Myocyte (in vitro differentiated cells): ENCODE measurements around the gene EDA. TPM values are rescaled to one million over a fixed set of nuclear protein-coding genes. Genes with fewer than 3 reads are reported as not detected.
"Not testable (repeated sequence)": the region's sequence is repeated elsewhere in the genome, so short reads cannot be mapped to it uniquely, and the experiment has no call there.

Experiments used
- DNase-seq: peaks from one replicate; pipeline ENCODE4 v3.0.0-alpha.2; 2012; ENCODE audit warnings: low read depth
- total RNA-seq: library from RNA; depleted of rRNA; stranded (reverse); fragments of >200 nt; gene quantifications from 2 replicates; pipeline ENCODE4 v1.2.3, GENCODE V29; 2014

Gene EDA
- total RNA-seq, 1 donor from 2014 or later: 0.08 TPM

DNA sequence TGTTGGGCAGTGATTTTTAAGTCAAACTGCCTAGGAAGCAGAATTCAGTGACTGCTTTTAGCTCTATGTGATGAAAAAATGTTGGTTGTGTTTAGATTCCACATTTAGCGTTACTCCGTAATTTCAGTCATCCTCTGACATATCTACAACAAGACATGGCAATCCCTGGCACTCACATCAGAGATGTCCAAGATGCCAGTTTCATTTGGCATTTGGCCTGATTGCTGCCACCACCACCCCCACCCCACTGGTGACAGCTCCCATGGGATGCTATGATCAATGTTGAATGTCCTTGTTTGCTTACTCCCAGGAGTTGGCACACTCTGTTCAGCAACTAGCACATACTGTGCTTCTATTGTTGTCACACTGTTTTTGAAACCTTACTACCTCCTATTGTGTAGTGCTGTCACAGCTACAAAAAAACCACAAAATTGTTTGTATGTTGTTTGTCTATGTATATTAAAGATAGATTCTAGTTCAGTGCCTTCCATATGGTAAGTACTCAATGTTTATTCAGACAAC, 332.4 kb downstream of the EDA start:
- DNase-seq: no peak

DNA sequence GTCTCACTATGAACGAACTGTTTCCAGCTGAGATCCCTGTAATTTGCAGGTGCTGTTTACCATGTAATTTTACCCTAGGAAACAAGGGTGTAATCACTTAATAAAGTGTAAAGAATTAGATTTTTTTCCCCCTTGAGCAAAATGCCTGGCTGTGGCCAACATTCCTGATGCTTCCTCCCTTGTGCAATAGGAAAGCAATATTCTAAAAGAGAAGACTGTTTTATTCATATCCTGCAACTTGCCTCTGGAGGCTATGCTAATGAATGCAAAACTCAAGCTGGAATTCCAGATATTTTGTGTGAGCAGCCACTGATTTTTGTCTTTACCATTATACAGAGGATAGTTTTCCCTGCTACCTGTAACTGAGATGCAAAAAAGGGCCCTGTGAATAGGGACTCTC, 335.8 kb downstream of the EDA start:
- no peak for DNase-seq

DNA sequence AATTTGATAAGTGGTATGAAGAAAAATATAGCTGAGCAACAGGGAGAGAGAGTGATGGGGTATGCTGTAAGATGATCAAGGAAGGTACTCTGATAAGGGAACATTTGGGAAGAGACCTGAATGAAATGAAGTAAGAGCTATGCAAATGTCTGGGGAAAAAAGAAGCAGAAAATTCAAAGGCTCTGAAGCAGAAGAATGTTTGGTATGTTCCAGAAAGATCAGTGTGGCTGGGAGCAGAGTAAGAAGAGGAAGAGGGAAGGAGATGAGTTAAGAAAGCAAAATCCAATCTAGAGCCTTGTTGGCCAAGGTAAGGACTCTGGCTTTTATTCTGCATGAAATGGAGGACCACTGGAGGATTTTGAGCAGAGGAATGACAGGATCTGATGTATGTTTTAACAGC, 343.8 kb downstream of the EDA start:
- DNase-seq: no peak

DNA sequence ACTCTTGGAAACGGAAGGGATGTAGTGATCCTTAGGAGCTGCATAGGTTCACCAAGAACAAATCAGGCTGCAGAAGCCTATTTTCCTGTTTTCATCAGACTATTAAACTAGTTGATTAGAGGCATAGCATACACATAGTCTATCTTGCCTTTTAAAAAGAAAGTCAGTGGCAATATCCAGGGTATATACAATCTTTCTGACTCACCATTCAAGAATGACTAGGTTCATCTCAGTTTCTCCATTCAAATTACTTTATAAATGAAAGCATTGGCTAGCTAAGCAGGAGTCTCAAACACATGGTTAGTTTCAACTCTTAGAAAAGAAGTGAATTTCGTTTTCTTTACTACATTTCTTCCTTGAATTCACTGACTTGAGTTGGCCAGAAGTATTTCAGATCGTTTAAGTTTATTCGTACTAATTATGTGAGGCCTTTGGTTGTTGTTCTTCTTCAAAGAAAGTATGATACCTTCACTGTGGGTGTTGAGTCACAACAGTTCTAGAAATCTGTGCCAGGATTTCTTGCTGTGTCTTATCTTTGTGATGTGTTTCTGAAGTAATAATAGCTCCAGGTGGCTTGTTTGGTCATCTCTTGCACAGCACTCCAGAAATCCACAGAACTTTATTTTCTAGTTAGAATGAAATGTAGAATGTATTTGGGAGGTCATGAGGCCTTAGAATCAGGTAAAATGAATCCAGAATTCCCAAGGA, 345.6 kb downstream of the EDA start:
- DNase-seq: no peak

DNA sequence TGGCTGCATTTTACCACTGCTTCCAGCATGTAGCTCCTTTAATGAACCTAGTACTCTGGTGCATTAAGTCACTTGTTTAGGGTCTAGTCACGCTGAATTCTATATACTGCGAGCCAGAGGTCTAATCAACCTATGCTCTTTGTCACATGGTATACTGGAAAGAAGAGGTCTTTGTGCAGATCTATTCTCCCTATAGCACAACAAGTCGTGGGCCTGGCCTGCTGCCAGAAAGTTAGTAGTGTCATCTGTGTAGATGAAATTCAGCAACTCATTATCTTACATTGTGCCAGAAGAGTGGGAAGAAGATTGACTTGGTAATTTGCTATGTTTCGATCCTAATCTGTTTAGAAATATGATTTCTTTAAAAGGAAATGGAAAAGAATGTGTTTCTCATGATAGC, 353.0 kb downstream of the EDA start:
- peak; percentile 2 for DNase-seq

DNA sequence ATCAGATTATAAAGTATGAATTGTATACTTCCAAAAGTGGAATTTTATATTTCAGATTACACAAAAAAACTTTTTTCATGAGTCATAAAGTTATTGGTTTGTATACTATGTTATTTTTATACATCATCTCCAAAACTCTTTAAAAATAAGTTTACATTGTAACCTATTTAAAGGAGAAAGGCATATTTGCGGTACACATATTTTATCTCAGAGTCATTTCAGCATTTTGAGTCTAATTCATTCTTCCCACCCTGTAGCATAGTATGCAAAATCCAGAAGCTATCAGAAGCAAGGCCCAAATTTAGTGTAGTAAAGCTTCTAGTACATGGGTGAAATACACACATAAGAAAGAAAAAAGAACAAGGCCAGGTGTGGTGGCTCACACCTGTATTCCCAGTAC, 353.5 kb downstream of the EDA start:
- no peak for DNase-seq

DNA sequence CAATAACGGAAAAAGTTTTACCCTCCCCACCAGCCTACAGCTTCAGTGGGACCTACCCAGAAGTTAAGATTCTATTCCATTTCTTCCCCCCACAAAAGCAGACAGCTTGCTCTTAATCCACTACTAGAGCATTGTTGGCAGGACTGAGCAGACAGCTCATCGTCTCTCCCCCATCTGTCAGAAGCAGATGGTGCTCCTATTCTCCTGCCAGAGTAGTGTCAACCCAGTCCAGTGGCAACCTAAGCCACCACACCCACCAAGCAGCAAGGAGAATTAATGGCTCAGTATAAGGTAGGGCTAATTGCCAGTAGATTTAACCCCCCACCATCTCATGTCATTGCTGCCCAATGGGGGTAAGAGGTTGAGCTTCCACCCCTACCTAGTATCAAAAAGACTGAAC, 371.8 kb downstream of the EDA start:
- DNase-seq: no peak

DNA sequence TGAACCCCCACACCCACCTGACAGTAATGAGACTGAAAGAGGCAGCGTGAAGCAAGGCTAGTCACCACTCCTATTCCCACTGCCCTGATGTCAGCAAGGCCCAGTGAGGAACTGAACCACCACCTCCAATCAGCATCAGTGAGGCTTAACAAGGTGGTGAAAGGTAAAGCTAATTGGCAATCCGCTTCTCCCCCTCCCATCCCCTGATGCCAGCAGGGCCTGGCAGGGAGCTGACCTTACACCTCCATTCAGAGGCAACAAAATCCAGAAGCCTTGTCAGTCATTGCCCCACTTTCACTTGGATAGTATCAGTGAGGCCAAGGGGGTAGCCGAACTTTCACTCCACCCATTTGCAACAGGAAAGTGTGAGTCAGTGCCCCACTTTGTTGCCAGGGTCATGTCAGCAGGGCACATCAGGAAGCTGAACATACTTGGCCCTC, 373.1 kb downstream of the EDA start:
- no peak for DNase-seq

DNA sequence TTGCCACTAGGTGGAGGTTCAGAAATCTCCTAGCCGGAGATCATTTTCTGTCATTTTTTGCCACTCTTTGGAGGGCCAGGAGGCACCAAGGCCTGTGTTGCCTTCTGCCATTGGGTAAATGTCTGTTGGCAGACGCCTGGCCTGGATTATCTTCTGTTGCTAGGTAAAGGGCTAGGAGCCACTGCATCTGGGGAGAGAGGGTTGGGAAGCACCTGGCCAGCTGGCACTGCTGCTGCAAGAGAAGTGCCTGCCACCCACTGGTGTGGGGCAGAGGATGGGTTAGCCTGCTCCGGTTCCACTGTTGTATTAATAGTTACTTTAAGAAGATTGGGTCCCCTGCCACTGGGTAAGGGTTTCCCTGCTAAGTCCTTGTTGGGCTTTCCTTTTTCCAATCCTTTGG, 375.8 kb downstream of the EDA start:
- DNase-seq: no peak

DNA sequence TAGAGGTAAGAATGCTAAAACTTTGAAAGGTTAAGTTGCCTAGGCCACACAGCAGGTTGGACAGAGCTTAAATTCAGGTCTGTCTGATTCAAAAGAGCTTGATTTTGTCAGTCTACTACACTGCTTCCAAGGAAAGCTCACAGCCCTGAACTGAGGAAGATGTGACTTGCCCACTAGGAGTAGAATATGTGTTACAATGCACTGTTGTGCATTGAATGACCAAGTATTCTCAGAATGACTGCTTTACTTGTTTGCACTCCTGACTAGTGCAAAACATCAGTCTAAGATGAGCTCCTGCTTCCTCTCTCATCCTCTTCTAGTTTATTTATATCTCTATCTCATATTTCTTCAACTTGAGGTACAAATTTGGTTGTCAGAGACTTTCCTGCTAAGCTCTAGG, 377.6 kb downstream of the EDA start:
- no peak for DNase-seq

DNA sequence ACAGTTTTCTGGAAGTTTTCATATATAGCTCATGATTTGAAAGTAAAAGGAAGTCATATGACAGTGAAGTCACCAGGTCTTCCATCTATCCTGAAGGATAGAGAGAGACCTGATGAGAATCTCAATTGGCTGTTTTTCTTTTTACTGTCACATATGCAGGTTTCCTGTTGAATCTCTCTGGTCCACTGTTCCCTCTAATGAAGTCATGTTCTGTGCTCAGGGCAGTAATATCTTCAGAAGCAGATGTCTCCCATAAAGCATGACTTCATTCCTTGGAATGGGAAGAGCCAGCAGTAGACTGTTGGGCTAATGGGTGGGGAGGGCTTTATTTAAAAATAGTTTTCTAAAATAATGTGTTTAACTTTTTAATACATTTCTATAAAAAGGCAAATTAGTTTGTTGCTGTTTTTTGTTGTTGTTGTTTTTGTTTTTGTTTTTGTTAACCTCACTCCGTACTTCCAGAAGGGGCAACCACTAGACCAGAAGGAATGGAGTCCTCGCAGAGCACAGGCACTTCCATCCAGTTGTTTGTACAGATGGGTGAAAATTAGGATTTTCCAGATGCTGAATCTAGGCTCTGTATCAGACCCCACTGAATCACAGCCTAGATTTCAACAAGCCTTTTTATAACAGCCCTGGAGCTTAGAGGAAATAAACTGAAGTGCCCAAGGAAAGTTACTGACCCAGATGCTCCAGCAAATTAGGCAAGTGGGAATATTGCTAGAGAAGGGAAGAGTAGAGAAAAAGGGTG, 379.6 kb downstream of the EDA start:
- DNase-seq: no peak

DNA sequence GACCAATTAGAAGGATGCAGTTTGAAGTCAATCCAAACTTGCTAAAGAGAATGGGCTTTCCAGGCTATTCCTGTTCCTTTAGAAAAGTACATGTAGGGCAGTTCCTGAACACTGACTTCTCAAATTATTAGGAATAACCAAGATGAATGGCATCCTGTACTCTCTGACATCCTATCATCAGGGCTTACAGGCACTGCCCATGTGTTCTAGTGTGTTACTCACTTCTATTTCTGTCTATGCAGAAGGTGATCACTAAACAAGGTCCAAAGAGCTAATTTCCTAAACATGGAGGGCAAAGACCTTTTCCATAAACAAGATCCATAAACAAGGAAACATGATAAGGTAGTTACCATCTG, 380.2 kb downstream of the EDA start:
- DNase-seq: no peak

DNA sequence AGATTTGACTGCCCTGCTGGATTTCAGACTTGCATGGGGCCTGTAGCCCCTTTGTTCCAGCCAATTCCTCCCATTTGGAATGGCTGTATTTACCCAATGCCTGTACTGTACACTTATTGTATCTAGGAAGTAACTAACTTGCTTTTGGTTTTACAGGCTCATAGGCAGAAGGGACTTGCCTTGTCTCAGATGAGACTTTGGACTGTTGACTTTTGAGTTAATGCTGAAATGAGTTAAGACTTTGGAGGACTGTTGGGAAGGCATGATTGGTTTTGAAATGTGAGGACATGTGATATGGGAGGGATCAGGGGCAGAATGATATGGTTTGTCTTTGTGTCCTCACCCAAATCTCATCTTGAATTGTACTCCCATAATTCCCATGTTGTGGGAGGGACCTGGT, 382.4 kb downstream of the EDA start:
- DNase-seq: not testable (repeated sequence)

DNA sequence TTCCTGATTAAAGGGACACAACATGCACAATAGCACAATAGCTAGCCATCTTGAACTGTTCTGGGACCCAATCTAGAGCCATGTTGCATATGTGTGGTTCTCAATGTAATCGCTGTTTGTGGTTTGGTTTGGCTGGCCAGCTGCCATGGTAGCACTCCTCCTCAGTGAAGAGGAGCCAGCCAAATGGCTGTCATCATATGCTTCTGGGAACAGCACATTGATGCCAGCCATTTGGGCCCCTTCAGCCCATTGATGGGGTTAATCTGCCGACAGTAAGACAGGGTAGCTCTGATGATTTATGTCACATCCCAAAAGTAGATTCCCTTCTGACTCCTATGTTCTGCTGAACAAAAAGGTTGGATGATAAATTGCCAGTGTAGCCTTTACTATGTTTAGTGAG, 385.4 kb downstream of the EDA start:
- DNase-seq: no peak

DNA sequence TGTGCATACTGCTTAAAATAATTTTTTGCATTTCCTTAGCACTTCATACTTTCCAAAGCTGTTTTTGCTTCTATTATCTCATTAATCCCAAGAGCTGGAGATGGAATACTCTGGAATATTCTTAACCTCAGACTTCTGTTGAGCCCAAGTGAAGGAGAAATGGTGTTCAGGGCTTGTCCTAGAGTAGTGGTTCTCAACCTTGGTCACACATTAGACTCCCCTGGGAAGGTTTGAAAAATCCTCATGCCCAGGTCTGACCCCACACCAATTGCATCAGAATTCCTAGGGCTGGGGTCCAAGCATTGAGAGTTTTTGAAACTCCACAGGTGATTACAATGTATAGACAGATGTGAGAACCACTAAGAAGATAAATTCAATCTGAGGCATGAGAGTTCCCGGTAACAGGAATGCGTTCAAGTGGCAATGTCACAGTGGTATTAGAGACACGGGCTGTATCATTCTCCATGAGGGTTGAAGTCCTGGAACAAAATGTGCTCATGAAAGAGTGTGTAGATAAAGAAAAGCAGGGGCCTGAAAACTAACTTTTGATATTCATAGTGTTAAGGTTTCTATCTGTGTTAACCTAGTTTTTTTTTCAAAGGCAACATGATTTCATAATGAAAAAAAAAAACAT, 385.9 kb downstream of the EDA start:
- no peak for DNase-seq

DNA sequence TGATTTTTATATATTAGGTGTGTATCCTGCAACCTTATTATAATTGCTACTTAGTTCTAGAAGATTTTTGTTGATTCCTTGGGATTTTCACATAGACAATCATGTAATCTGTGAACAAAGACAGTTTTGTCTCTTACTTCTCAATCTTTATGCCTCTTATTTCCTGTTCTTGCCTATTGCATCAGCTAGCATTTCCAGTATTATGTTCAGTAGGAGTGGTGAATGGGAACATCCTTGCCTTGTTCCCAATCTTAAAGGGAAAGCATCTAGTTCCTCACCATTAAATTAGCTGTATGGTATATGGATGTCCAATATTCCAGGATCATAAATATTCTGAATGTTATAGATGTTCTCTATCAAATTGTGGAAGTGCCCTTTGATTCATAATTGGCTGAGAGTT, 392.0 kb downstream of the EDA start:
- DNase-seq: no peak

DNA sequence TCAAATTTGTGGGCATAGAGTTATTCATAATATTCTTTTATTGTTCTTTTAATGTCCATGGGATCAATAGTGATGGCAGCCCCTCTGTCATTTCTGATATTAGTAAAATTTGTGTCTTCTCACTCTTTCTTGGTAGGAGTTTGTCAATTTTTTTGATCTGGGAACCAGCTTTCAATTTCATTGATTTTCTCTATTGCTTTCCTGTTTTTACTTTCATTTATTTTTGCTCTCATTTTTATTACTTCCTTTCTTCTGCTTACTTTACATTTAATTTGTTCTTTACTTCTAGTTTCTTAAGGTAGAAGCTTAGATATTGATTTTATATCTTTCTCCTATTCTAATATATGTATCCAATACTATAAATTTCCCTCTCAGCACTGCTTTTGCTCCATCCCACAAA, 393.1 kb downstream of the EDA start:
- no peak for DNase-seq

DNA sequence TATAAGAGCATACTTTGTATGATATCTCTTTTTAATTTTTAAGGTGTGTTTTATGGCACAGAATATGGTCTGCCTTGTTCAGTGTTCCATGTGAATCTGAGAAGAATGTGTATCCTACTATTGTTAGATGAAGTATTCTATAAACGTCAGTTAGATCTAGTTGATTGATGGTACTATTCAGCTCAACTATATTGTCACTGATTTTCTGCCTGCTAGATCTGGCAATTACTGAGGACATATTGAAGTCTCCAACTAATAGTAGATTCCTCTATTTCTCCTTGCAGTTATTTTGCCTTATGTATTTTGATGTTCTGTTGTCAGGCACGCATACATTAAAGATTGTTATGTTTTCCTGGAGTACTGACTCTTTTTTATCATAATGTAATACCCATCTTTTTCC, 394.1 kb downstream of the EDA start:
- DNase-seq: no peak

DNA sequence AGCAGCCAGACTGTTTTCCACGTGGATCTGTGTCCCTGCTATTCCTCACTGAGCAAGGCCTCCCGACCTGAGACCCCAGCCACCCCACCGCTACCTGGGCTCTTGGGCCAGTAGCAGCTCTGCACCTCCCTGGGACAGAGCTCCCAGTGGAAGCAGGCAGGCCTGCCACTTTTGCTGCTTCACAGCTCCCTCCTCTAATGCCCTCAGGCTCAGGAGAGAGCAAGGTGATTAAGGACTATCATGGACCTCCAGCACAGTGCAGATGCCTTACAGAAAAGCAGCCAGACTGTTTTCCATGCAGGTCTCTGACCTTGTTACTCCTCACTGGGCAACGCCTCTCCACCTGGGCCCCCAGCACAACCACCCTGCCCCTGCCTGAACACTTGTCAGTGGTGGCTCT, 396.8 kb downstream of the EDA start:
- DNase-seq: no peak

DNA sequence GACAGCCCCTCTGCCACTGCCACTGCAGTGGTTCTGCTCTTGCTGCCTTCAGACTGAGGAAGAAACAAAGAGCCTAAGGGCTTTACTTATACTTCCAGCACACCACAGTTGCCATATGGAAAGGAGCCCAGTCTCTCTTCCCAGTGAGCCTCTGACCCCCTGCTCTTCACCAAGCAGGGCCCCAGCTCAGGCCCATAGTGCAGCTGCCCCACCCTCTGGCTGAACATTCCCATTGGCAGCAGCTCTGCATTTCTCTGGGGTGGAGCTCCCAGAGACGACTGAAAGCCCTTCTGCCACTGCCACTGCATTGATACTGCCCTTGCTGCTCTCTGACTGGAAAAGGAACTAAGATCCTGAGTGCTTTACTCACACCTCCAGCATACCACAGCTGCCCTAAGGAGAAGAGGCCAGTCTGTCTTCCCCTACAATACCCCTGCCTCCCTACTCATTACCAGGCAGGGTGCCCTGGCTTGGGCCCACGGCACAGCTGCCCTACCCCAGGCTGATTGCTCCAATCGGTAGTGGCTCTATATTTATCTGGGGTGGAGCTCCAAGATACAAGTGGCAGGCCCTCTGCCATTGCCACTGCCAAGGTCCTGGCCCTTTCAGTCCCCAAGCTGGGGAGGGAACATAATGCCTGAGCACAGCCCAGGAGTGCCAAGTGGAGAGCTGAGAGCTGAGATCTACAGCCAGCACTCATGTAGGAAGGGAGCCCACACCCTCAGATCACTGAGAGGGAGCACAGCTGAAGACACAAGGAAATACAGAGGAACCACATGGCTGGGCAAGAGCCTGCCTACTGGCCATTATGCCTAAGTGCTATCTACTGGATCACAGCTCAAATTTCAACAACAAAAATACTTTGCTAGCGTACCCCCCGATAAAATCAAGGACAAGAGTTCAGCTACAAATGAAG, 397.8 kb downstream of the EDA start:
- no peak for DNase-seq

DNA sequence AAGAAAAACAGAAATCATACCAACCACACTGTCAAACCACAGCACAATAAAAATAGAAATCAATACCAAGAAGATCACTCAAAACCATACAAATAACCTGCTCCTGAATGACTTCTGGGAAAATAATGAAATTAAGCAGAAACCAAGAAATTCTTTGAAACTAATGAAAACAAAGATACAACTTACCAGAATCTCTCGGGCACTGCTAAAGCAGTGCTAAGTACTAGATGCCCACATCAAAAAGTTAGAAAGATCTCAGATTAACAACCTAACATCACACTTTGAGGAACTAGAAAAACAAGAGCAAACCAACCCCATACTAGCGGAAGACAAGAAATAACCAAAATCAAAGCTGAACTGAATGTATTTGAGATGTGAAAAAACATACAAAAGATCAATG, 400.6 kb downstream of the EDA start:
- no peak for DNase-seq
